Chondrocyte (in vitro differentiated cells): ENCODE data around the gene HDHD5. TPM values are rescaled to one million over a fixed set of nuclear protein-coding genes. Genes with fewer than 3 reads are reported as not detected.

Experiments used
- DNase-seq: peaks from one replicate; pipeline ENCODE4 v3.0.0; 2021; ENCODE audit warnings: mixed read lengths, low spot score
- H3K27ac Mint-ChIP-seq: one replicate; pipeline ENCODE4 v1.8.0; 2021; ENCODE audit warnings: mild to moderate bottlenecking, moderate library complexity, mixed read lengths; ENCODE audit not compliant: unreplicated experiment
- H3K27me3 Mint-ChIP-seq: 2 replicates; pipeline ENCODE4 v1.8.0; 2021; ENCODE audit warnings: low read depth, mixed read lengths
- H3K36me3 Mint-ChIP-seq: 2 replicates; pipeline ENCODE4 v1.8.0; 2021; ENCODE audit warnings: low read depth, mixed read lengths
- H3K4me1 Mint-ChIP-seq: 2 replicates; pipeline ENCODE4 v1.8.0; 2021; ENCODE audit warnings: low read depth, mild to moderate bottlenecking, mixed read lengths
- H3K4me3 Mint-ChIP-seq: one replicate; pipeline ENCODE4 v1.8.0; 2021; ENCODE audit warnings: mild to moderate bottlenecking, moderate library complexity, mixed read lengths; ENCODE audit not compliant: unreplicated experiment
- H3K9me3 Mint-ChIP-seq: 2 replicates; pipeline ENCODE4 v1.8.0; 2021; ENCODE audit warnings: low read depth, mixed read lengths
- total RNA-seq: library from RNA; stranded (reverse); gene quantifications from 3 replicates; pipeline ENCODE4 v1.2.1, GENCODE V29; 2021
- TF ChIP-seq, protein P1 (sequence below): fragments of 200-600 bp; sonication (generic); IDR thresholded peaks from 2 replicates; pipeline ENCODE4 v1.5.0; 2021; ENCODE audit warnings: antibody characterized with exemption, mild to moderate bottlenecking, moderate library complexity

Gene HDHD5
- total RNA-seq, 1 donor from 2014 or later: 30.8 TPM

DNA sequence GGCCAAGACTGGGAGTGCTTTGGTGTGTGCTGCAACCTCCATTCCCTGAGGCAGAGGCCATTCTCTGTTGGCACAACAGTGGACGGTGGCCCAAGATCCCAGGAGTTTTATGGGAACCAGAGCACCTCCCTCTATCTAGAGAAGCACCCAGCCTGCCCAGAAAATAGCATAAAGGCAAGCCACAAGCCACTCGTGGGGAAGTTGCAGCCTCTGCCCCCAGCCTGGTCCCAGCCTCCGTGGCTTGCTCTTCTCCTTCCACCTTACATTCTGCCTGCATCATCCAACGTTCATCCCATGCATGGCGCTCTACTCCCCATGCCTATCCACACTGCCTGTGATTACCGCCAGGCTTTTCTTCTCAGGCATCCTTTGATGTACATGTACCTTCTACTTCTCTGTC lies 58.5 kb downstream of the HDHD5 start:
- Mint-ChIP-seq H3K27ac (no peak overlapping the region), H3K36me3 (peaks cover 39% of the 10 kb centered on the region), H3K4me1 (no peaks in the 10 kb centered on the region), H3K9me3 (no peaks in the 10 kb centered on the region), H3K27me3 (no peaks in the 10 kb centered on the region), H3K4me3 (no peak overlapping the region)
- TF ChIP-seq, protein P1, sequence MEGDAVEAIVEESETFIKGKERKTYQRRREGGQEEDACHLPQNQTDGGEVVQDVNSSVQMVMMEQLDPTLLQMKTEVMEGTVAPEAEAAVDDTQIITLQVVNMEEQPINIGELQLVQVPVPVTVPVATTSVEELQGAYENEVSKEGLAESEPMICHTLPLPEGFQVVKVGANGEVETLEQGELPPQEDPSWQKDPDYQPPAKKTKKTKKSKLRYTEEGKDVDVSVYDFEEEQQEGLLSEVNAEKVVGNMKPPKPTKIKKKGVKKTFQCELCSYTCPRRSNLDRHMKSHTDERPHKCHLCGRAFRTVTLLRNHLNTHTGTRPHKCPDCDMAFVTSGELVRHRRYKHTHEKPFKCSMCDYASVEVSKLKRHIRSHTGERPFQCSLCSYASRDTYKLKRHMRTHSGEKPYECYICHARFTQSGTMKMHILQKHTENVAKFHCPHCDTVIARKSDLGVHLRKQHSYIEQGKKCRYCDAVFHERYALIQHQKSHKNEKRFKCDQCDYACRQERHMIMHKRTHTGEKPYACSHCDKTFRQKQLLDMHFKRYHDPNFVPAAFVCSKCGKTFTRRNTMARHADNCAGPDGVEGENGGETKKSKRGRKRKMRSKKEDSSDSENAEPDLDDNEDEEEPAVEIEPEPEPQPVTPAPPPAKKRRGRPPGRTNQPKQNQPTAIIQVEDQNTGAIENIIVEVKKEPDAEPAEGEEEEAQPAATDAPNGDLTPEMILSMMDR: no peak
- no peak for DNase-seq

DNA sequence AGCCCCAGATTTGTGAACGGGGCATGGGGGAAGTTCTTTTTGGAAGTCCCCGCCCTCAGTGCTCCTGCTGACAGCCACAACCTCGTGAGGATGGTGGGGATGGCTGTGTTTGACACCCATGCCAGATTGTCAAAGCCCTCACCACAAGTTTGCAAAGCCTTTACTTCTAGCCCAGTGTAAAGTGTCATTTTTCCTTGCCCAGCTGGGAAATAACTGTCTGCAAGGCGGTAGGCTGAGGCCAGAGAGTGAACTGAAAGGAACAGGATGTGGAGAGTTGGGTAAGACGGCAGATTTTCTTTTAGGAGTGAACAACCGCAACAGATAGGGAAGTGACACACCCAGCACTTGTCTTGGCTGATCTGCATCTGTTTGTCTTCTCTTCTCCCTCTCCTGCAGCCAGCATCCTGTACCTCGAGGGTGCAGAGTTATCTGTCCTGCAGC lies 60.7 kb downstream of the HDHD5 start:
- no peaks in the 10 kb centered on the region for H3K9me3 Mint-ChIP-seq
- no peak overlapping the region for H3K27ac Mint-ChIP-seq
- no peak for DNase-seq
- TF ChIP-seq, protein P1: no peak
- no peak overlapping the region for H3K4me3 Mint-ChIP-seq
- no peaks in the 10 kb centered on the region for H3K4me1 Mint-ChIP-seq
- no peaks in the 10 kb centered on the region for H3K27me3 Mint-ChIP-seq
- peaks cover 36% of the 10 kb centered on the region for H3K36me3 Mint-ChIP-seq

DNA sequence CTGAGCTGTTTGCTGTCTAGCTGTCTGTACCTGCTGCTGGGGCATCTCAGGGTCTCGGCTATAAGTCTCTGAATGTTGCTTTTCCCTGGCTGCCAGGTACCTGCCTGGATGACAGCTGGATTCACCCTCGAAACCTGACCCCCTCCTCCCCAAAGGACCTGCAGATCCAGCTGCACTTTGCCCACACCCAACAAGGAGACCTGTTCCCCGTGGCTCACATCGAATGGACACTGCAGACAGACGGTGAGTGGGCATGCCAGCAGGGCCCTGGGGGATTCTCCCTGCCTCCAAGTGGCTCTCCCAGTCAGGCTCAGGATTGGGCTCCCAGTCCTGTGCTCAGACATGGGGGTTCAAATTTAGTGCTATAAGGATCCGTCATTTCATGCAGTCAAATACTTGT lies 61.4 kb downstream of the HDHD5 start:
- H3K4me3 Mint-ChIP-seq: no peak overlapping the region
- no peak for DNase-seq
- no peaks in the 10 kb centered on the region for H3K4me1 Mint-ChIP-seq
- H3K36me3 Mint-ChIP-seq: peaks cover 31% of the 10 kb centered on the region
- H3K9me3 Mint-ChIP-seq: no peaks in the 10 kb centered on the region
- H3K27me3 Mint-ChIP-seq: no peaks in the 10 kb centered on the region
- H3K27ac Mint-ChIP-seq: no peak overlapping the region
- TF ChIP-seq, protein P1: no peak

DNA sequence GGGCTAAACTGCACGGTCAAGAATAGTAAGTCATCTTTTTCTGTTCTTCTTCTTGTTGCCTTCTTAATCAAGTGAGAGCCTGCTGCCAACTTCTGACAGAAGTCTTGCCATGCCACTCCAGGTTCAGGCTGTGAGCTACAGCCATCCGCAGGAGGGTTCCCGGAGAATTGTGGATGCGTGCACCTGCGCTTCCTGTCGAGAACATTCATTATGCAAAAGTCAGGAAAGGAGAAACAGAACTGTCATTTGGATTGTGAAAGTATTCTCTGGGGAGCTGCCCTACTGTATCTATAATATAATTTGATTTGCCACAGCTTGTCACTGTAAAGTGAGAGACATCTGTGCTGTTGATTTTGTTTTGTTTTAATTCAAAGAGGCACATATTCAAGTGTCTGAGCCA lies 62.0 kb downstream of the HDHD5 start:
- no peak overlapping the region for H3K27ac Mint-ChIP-seq
- peaks cover 27% of the 10 kb centered on the region for H3K36me3 Mint-ChIP-seq
- no peaks in the 10 kb centered on the region for H3K27me3 Mint-ChIP-seq
- H3K4me3 Mint-ChIP-seq: no peak overlapping the region
- DNase-seq: no peak
- no peaks in the 10 kb centered on the region for H3K4me1 Mint-ChIP-seq
- no peaks in the 10 kb centered on the region for H3K9me3 Mint-ChIP-seq
- TF ChIP-seq, protein P1: no peak

DNA sequence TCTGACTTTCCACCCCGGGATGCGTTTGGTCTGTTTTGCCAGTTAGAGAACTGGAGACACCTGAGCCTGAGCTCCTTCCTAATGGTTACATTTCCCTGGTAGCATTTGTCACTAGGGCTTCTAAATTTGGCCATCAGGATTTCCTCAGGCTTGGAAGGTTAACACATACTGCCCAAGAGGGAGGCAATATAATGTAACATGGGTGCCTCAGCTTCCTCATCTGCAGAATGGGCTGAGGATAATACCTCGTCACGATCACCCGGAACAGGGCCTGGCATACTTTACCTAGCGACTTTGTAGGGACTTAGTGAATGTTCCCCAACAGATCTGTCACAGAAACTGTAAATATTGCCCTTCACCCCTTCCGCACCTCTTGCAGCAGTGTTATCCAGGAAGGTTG lies 63.0 kb downstream of the HDHD5 start:
- no peaks in the 10 kb centered on the region for H3K9me3 Mint-ChIP-seq
- H3K4me1 Mint-ChIP-seq: no peaks in the 10 kb centered on the region
- TF ChIP-seq, protein P1: no peak

More for the DNA sequence above, 63.0 kb downstream of the HDHD5 start:
- Mint-ChIP-seq H3K36me3 (peaks cover 18% of the 10 kb centered on the region), H3K27ac (no peak overlapping the region), H3K4me3 (no peak overlapping the region), H3K27me3 (no peaks in the 10 kb centered on the region)
- DNase-seq: no peak
